Endothelial cell of umbilical vein (primary cell): ENCODE results near the gene MTG1. TPM values are rescaled to one million over a fixed set of nuclear protein-coding genes. Genes with fewer than 3 reads are reported as not detected.

Experiments
- BruUV-seq: library from RNA; stranded (reverse); fragments of 400-500 nt; replicated peaks from 2 replicates; lab custom pipeline; 2021; lab: Mats Ljungman, UMichigan
- CTCF ChIA-PET: fragments of 300-600, 350-600 bp; sonication (Branson Sonifier 250); formaldehyde crosslinking; loops from one replicate; lab custom pipeline; 2021; ENCODE audit warnings: antibody characterized with exemption, inconsistent platforms; lab: Charles Lee
- POLR2A ChIA-PET: fragments of 300-600, 350-600 bp; sonication (Branson Sonifier 250); formaldehyde crosslinking; loops from one replicate; lab custom pipeline; 2021; ENCODE audit warnings: antibody characterized with exemption, inconsistent platforms; lab: Charles Lee
- DNase-seq: peaks from one replicate; pipeline ENCODE4 v3.0.0-alpha.2; 2011; ENCODE audit warnings: low read depth, low spot score
- FAIRE-seq: peaks from 2 replicates; lab custom pipeline; 2011; peaks lifted over from hg19 to GRCh38; lab: Jason Lieb, UNC
- H2AFZ ChIP-seq: 2 replicates; pipeline ENCODE4 v1.6.0; 2012; ENCODE audit warnings: low read depth, low read length, control low read depth, inconsistent platforms
- H3K27ac ChIP-seq: 2 replicates; pipeline ENCODE4 v1.5.1; 2011; ENCODE audit warnings: low read depth, mild to moderate bottlenecking, control low read depth, low read length, moderate library complexity; ENCODE audit not compliant: insufficient read depth
- H3K27me3 ChIP-seq, 2 experiments: 2 replicates each; pipeline versions ENCODE4 v1.6.0 to v1.6.1; 2011; ENCODE audit warnings: low read length in 2 of 2, mixed read lengths in 1 of 2; ENCODE audit not compliant: control insufficient read depth in 2 of 2, insufficient read depth in 2 of 2
- H3K36me3 ChIP-seq, 2 experiments: 2 replicates in 1 of 2; 3 replicates in 1 of 2; pipeline ENCODE4 v1.5.1; 2011; ENCODE audit warnings: low read length in 2 of 2, mild to moderate bottlenecking in 1 of 2, moderate library complexity in 1 of 2; ENCODE audit not compliant: control insufficient read depth in 2 of 2, insufficient read depth in 2 of 2; ENCODE audit errors: extremely low read depth in 1 of 2
- H3K4me1 ChIP-seq: 3 replicates; pipeline ENCODE4 v1.5.1; 2011; ENCODE audit warnings: mild to moderate bottlenecking, low read length; ENCODE audit not compliant: control insufficient read depth, insufficient read depth; ENCODE audit errors: extremely low read depth
- H3K4me2 ChIP-seq: 2 replicates; pipeline ENCODE4 v1.6.1; 2011; ENCODE audit warnings: low read length, control low read depth, mixed read lengths; ENCODE audit not compliant: insufficient read depth
- H3K4me3 ChIP-seq, 3 experiments: fragments of 200-600 bp in 1 of 3; sonication (generic), shearing (Covaris generic) in 1 of 3; replicated peaks in 1 of 3; 2 replicates each; pipeline ENCODE4 v1.5.1; 2011 to 2016; ENCODE audit warnings: control low read depth in 3 of 3, low read length in 3 of 3, mild to moderate bottlenecking in 2 of 3, inconsistent platforms in 1 of 3, low read depth in 1 of 3, moderate library complexity in 1 of 3; ENCODE audit not compliant: insufficient read depth in 1 of 3
- H3K79me2 ChIP-seq: 2 replicates; pipeline ENCODE4 v1.6.0; 2012; ENCODE audit warnings: low read length, inconsistent platforms; ENCODE audit not compliant: control insufficient read depth, insufficient read depth
- H3K9ac ChIP-seq: replicated peaks from 2 replicates; pipeline ENCODE3; 2011; ENCODE audit warnings: low read length, control low read depth; ENCODE audit not compliant: insufficient read depth; ENCODE audit errors: extremely low read depth
- H3K9me1 ChIP-seq: replicated peaks from 3 replicates; pipeline ENCODE4 v1.6.0; 2011; ENCODE audit warnings: mild to moderate bottlenecking, low read length; ENCODE audit not compliant: control insufficient read depth, insufficient read depth; ENCODE audit errors: extremely low read depth
- H3K9me3 ChIP-seq: replicated peaks from 2 replicates; pipeline ENCODE4 v1.5.1; 2012; ENCODE audit warnings: low read length, inconsistent platforms; ENCODE audit not compliant: control insufficient read depth, insufficient read depth
- H4K20me1 ChIP-seq: replicated peaks from 2 replicates; pipeline ENCODE3; 2011; ENCODE audit warnings: mild to moderate bottlenecking, low read length; ENCODE audit not compliant: control insufficient read depth, insufficient read depth; ENCODE audit errors: extremely low read depth
- EZH2 ChIP-seq: IDR thresholded peaks from 2 replicates; pipeline ENCODE4 v1.6.1; 2012; ENCODE audit warnings: borderline replicate concordance, low read depth, mild to moderate bottlenecking, moderate library complexity, low read length, inconsistent platforms; ENCODE audit not compliant: severe bottlenecking
- FOS ChIP-seq: IDR thresholded peaks from 2 replicates; pipeline ENCODE4 v1.6.1; 2011; ENCODE audit warnings: mild to moderate bottlenecking, low read length, moderate library complexity, borderline replicate concordance; ENCODE audit not compliant: insufficient read depth
- GATA2 ChIP-seq: IDR thresholded peaks from 2 replicates; pipeline ENCODE4 v1.7.0; 2011; ENCODE audit warnings: low read depth, mild to moderate bottlenecking, moderate library complexity, mixed read lengths, low read length; ENCODE audit not compliant: insufficient read length, insufficient read depth
- JUN ChIP-seq: IDR thresholded peaks from 2 replicates; pipeline ENCODE4 v1.6.1; 2011; ENCODE audit warnings: borderline replicate concordance, low read depth; ENCODE audit not compliant: insufficient read length, insufficient read depth
- MYC ChIP-seq: IDR thresholded peaks from one replicate; pipeline ENCODE4 v1.6.1; 2011; ENCODE audit warnings: mild to moderate bottlenecking, low read depth, low read length
- POLR2A ChIP-seq: IDR thresholded peaks from 2 replicates; pipeline ENCODE4 v1.6.1; 2012; ENCODE audit warnings: low read depth, mild to moderate bottlenecking, control low read depth, low read length
- POLR2AphosphoS5 ChIP-seq: IDR thresholded peaks from 2 replicates; pipeline ENCODE4 v1.6.1; 2012; ENCODE audit warnings: low read depth, mild to moderate bottlenecking, control low read depth, low read length, moderate library complexity; ENCODE audit not compliant: insufficient read depth
- dilution Hi-C: fragments of 300-500 bp; cut with MboI; formaldehyde crosslinking; loops from one replicate; pipeline ENCODE4 v1.15.0; 2019; ENCODE audit warnings: low sequenced_read_pairs; ENCODE audit not compliant: extremely low pct_ligation_motif_present
- intact Hi-C: fragments of 100-400 bp; cut with micrococcal nuclease; formaldehyde crosslinking; loops from one replicate; pipeline ENCODE4 v1.10.0; 2022
- polyA plus RNA-seq, 4 experiments: library from polyadenylated mRNA; depleted of rRNA in 3 of 4; stranded (reverse) in 3 of 4; unstranded in 1 of 4; fragments of >200 nt; gene quantifications; 2 replicates each; pipeline versions ENCODE4 v1.2.1 to v1.2.3, GENCODE V29; 2011 to 2012; ENCODE audit warnings: missing spikeins in 1 of 4
- total RNA-seq: library from RNA; stranded (reverse); gene quantifications from 2 replicates; pipeline ENCODE4 v1.2.3, GENCODE V29; 2021
- TF ChIP-seq, protein P1 (sequence below), 2 donors: IDR thresholded peaks; 1 replicate in 1 of 2; 2 replicates in 1 of 2; pipeline ENCODE4 v1.5.1; 2011; ENCODE audit warnings: low read length in 2 of 2, mild to moderate bottlenecking in 2 of 2, moderate library complexity in 2 of 2, control low read depth in 1 of 2, inconsistent platforms in 1 of 2, low read depth in 1 of 2; ENCODE audit not compliant: insufficient read depth in 1 of 2; ENCODE audit errors: extremely low read depth in 1 of 2
- TF ChIP-seq, protein P2 (sequence below): IDR thresholded peaks from 2 replicates; pipeline ENCODE4 v1.6.1; 2011; ENCODE audit not compliant: insufficient read depth, insufficient read length

MTG1 gene
- total and polyA plus RNA-seq, 2 donors (not counting 3 experiments of a cell fraction or from before 2014, with no cell fraction given), result 66.5 to 91.6 TPM

DNA sequence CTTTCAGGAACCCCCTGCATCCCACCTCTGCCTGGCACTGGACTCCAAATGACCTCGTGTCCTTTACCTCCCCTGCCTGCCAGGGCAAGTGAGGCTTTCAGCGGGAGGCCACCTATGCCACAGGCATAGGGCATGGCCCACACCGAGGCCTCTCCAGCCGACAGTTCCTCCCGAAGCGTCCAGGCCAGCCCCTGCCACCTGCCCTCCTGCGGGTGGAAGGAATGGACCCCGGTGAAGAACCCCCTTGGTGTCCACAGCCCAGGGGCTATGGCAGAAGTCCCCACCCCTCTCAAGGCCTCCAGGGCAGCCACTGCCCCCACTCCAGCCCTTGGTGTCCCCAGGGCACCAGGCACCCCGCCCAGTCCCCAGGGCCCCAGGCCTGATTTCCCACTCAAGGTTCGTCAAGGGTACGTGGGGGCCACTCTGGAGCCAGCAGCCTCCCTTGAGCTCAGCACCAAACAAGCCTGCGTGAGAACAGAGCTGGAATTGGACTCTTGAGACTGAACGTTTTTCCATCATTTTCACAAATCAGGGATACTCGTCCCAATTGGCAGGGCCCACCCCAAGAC, 39.2 kb upstream of the MTG1 start:
- FAIRE-seq, result no peak
- peaks cover 3% of the 10 kb centered on the region for H3K4me1 ChIP-seq
- no peak overlapping the region for H3K9ac ChIP-seq
- POLR2A ChIA-PET, result no interaction called here
- H3K79me2 ChIP-seq, result no peaks in the 10 kb centered on the region
- H4K20me1 ChIP-seq, result no peaks in the 10 kb centered on the region
- no peaks in the 10 kb centered on the region for H3K9me1 ChIP-seq
- no peaks in the 10 kb centered on the region for H3K27me3 ChIP-seq
- intact Hi-C loops, result no loop called here
- CTCF ChIA-PET, result interaction anchor here (0.9 to 3.6 kb wide), 2 partner anchors 13 to 25 kb away, joined by 3 to 20 read pairs; no protein-coding TSS in a partner anchor
- H2AFZ ChIP-seq, result no peak overlapping the region
- no peak overlapping the region for H3K4me3 ChIP-seq
- dilution Hi-C loops, result no loop called here
- no peak for DNase-seq
- no TSS peak for BruUV-seq
- no peaks in the 10 kb centered on the region for H3K9me3 ChIP-seq
- H3K36me3 ChIP-seq, result no peaks in the 10 kb centered on the region
- no peak for TF ChIP-seq EZH2
- TF ChIP-seq JUN, result no peak
- no peak for TF ChIP-seq GATA2
- TF ChIP-seq POLR2A, result no peak
- TF ChIP-seq, protein P1, sequence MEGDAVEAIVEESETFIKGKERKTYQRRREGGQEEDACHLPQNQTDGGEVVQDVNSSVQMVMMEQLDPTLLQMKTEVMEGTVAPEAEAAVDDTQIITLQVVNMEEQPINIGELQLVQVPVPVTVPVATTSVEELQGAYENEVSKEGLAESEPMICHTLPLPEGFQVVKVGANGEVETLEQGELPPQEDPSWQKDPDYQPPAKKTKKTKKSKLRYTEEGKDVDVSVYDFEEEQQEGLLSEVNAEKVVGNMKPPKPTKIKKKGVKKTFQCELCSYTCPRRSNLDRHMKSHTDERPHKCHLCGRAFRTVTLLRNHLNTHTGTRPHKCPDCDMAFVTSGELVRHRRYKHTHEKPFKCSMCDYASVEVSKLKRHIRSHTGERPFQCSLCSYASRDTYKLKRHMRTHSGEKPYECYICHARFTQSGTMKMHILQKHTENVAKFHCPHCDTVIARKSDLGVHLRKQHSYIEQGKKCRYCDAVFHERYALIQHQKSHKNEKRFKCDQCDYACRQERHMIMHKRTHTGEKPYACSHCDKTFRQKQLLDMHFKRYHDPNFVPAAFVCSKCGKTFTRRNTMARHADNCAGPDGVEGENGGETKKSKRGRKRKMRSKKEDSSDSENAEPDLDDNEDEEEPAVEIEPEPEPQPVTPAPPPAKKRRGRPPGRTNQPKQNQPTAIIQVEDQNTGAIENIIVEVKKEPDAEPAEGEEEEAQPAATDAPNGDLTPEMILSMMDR (IDR thresholded peaks at IDR 0.05; ENCODE audit: extremely low read depth in 1 of 2, insufficient read depth in 1 of 2, low read depth in 1 of 2, low read length in 2 of 2), result no peak
- TF ChIP-seq FOS, result no peak
- TF ChIP-seq POLR2AphosphoS5, result no peak
- TF ChIP-seq, protein P2, sequence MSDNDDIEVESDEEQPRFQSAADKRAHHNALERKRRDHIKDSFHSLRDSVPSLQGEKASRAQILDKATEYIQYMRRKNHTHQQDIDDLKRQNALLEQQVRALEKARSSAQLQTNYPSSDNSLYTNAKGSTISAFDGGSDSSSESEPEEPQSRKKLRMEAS, result no peak
- TF ChIP-seq MYC, result no peak
- no peak overlapping the region for H3K27ac ChIP-seq
- no peak overlapping the region for H3K4me2 ChIP-seq
